Right lobe of liver (tissue), 4 donors: ENCODE results near the gene METTL21A.

ENCODE experiments used
- CTCF ChIP-seq, 4 donors: fragments of 200-600 bp in 3 of 4; fragments of 450-650 bp in 1 of 4; IDR thresholded peaks; one replicate each; pipeline versions ENCODE4 v1.5.1 to v1.8.0; 2016 to 2022; ENCODE audit warnings: antibody characterized with exemption in 4 of 4, mild to moderate bottlenecking in 2 of 4
- POLR2A ChIP-seq: fragments of 450-650 bp; IDR thresholded peaks from one replicate; pipeline ENCODE4 v1.6.1; 2017; ENCODE audit warnings: antibody characterized with exemption, mild to moderate bottlenecking
- donor health status: DM: no; HTN: no; CAD: no.
- donor health status: DM: no; HTN: no; CAD: no.
- donor health status: DM: no; HTN: yes; CAD: no.

GRCh38 chr2:207673431-207673830, 48.2 kb upstream of the METTL21A start:
- TF ChIP-seq CTCF (IDR thresholded peaks at IDR 0.05) (no peak), POLR2A (no peak)
